ENCODE data around the gene MCUR1. TPM values are rescaled to one million over a fixed set of nuclear protein-coding genes. Genes with fewer than 3 reads are reported as not detected.

Gene MCUR1
- total and polyA plus RNA-seq, 2 of the 13 experiments (the other 11 are each of a cell fraction or from before 2014, with no cell fraction given): 8.0 to 29.6 TPM

GRCh38 chr6:13814176-13814937 lies at the start of gene MCUR1 (continued):
- TF ChIP-seq DNMT3B (CRISPR knock-in tag; conservative IDR thresholded peaks at IDR 0.05) (no peak), ISX (CRISPR knock-in tag; conservative IDR thresholded peaks at IDR 0.05) (peak; percentile 78), KLF11 (CRISPR knock-in tag; IDR thresholded peaks at IDR 0.05) (0 out of 2 replicates have a peak, but pooled peaks have one; percentile 27), SNAPC2 (CRISPR knock-in tag; IDR thresholded peaks at IDR 0.05) (peak; percentile 46; the same call in 1 of the 2 replicates), ZNF768 (CRISPR knock-in tag; IDR thresholded peaks at IDR 0.05) (peak; percentile 54), SP1 (IDR thresholded peaks at IDR 0.05) (no peak), SP1 (CRISPR knock-in tag; IDR thresholded peaks at IDR 0.05) (no peak), FOXO1 (CRISPR knock-in tag; IDR thresholded peaks at IDR 0.05) (peak; percentile 64; the same call in 1 of the 2 replicates), ZNF124 (CRISPR knock-in tag; IDR thresholded peaks at IDR 0.05) (no peak), ZNF430 (CRISPR knock-in tag; IDR thresholded peaks at IDR 0.05) (peak; percentile 63; the same call in 1 of the 2 replicates), BRF2 (CRISPR knock-in tag; IDR thresholded peaks at IDR 0.05) (peak; percentile 82; the same call in 1 of the 2 replicates), CREM (IDR thresholded peaks at IDR 0.05) (no peak), CREM (CRISPR knock-in tag; IDR thresholded peaks at IDR 0.05) (no peak), ZNF737 (CRISPR knock-in tag; IDR thresholded peaks at IDR 0.05; ENCODE audit: borderline replicate concordance) (no peak), HNF4A (CRISPR knock-in tag; IDR thresholded peaks at IDR 0.05) (peak; percentile 57), NONO (IDR thresholded peaks at IDR 0.05) (no peak), NONO (CRISPR knock-in tag; conservative IDR thresholded peaks at IDR 0.05) (peak; percentile 88), RBAK (CRISPR knock-in tag; IDR thresholded peaks at IDR 0.05) (no peak), ZNF710 (CRISPR knock-in tag; IDR thresholded peaks at IDR 0.05; ENCODE audit: borderline replicate concordance) (no peak), NFE2L1 (CRISPR knock-in tag; IDR thresholded peaks at IDR 0.05; ENCODE audit: borderline replicate concordance) (no peak), REXO4 (CRISPR knock-in tag; IDR thresholded peaks at IDR 0.05; ENCODE audit: borderline replicate concordance) (no peak), HMGA1 (CRISPR knock-in tag; conservative IDR thresholded peaks at IDR 0.05) (no peak), ZNF83 (CRISPR knock-in tag; IDR thresholded peaks at IDR 0.05; ENCODE audit: borderline replicate concordance) (peak; percentile 96; the same call in 1 of the 2 replicates), ZNF777 (CRISPR knock-in tag; IDR thresholded peaks at IDR 0.05) (peak; percentile 97), HIC2 (CRISPR knock-in tag; IDR thresholded peaks at IDR 0.05; ENCODE audit: low read depth) (no peak; the same call in 1 of the 2 replicates), ZNF333 (CRISPR knock-in tag; IDR thresholded peaks at IDR 0.05; ENCODE audit: borderline replicate concordance) (peak; percentile 93; the same call in 1 of the 2 replicates), ONECUT2 (CRISPR knock-in tag; IDR thresholded peaks at IDR 0.05) (no peak), NFATC3 (CRISPR knock-in tag; IDR thresholded peaks at IDR 0.05) (no peak)

Measured in HepG2 (cell line).